MCF 10A (cell line): ENCODE measurements around the gene INF2. TPM values are rescaled to one million over a fixed set of nuclear protein-coding genes. Genes with fewer than 3 reads are reported as not detected.

ENCODE experiments used
- BruUV-seq: library from RNA; stranded (reverse); fragments of 400-500 nt; replicated peaks from 2 replicates; lab custom pipeline; 2021; lab: Mats Ljungman, UMichigan
- CTCF ChIA-PET: fragments of 300-600 bp; sonication (Branson Sonifier 250); formaldehyde crosslinking; extraction: SDS; loops from one replicate; lab custom pipeline; 2021; ENCODE audit warnings: antibody characterized with exemption, inconsistent platforms; lab: Yijun Ruan, JAX
- POLR2A ChIA-PET: fragments of 300-600, 350-650 bp; sonication (Branson Sonifier 250); formaldehyde crosslinking; extraction: SDS; loops from one replicate; lab custom pipeline; 2020; ENCODE audit warnings: antibody characterized with exemption, inconsistent platforms; lab: Yijun Ruan, JAX
- DNase-seq: peaks from one replicate; pipeline ENCODE4 v3.0.0-alpha.2; 2018; ENCODE audit not compliant: unreplicated experiment
- H3K27ac Mint-ChIP-seq: one replicate; pipeline ENCODE4 v1.8.0; 2022; ENCODE audit warnings: mild to moderate bottlenecking, low read depth, mixed read lengths; ENCODE audit not compliant: unreplicated experiment
- H3K27me3 Mint-ChIP-seq: one replicate; pipeline ENCODE4 v1.8.0; 2022; ENCODE audit warnings: mixed read lengths; ENCODE audit not compliant: insufficient read depth, unreplicated experiment
- H3K36me3 Mint-ChIP-seq: one replicate; pipeline ENCODE4 v1.8.0; 2022; ENCODE audit warnings: mild to moderate bottlenecking, moderate library complexity, mixed read lengths; ENCODE audit not compliant: insufficient read depth, unreplicated experiment
- H3K4me1 Mint-ChIP-seq: one replicate; pipeline ENCODE4 v1.8.0; 2022; ENCODE audit warnings: mixed read lengths; ENCODE audit not compliant: insufficient read depth, unreplicated experiment
- H3K4me3 Mint-ChIP-seq: one replicate; pipeline ENCODE4 v1.8.0; 2022; ENCODE audit warnings: mild to moderate bottlenecking, moderate library complexity, mixed read lengths; ENCODE audit not compliant: unreplicated experiment
- H3K9me3 Mint-ChIP-seq: one replicate; pipeline ENCODE4 v1.8.0; 2022; ENCODE audit warnings: mixed read lengths; ENCODE audit not compliant: unreplicated experiment
- intact Hi-C: fragments of 100-400 bp; cut with micrococcal nuclease; formaldehyde crosslinking; loops from 2 replicates; pipeline ENCODE4 v1.14.1; 2022
- total RNA-seq: library from RNA; stranded (reverse); gene quantifications from 2 replicates; pipeline ENCODE4 v1.2.3, GENCODE V29; 2022
- TF ChIP-seq, protein P1 (sequence below): fragments of 200-600 bp; IDR thresholded peaks from one replicate; pipeline ENCODE4 v1.8.0; 2022; ENCODE audit warnings: antibody characterized with exemption, mild to moderate bottlenecking; ENCODE audit not compliant: unreplicated experiment

The INF2 gene
- total RNA-seq, 1 experiment from 2014 or later, result 102 TPM

DNA sequence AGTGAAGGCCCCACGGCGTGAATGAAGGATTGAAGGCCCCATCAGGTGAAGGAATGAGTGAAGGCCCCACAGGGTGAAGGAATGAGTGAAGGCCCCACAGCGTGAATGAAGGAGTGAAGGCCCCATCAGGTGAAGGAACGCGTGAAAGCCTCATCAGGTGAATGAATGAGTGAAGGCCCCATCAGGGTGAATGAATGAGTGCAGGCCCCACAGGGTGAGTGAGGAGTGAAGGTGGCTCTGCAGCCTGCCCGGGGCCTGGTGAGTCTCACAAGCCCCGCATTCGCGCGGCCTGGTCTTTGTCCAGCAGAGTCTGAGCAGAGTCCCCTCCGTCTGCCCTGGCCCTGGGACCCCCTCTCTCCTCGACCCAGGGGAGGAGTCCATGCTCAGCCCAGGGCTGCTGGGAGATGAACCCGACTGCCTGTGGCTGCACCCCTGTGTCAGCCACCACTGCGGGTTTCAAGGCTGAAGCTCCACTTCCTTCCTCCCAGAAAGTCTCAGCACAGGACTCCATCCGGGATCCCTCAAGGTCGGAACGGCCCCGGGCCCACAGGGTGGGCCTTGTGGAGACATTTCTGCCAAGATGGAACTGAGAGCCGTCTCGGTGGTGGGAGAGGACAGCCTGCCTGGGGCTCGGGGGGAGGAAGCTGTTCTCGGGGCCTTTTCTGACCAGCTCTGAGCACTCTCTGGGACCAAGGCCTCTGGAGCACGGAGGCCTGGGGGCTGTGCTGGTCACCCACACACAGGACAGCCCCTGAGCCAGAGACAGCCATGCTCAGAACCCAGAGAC lies 47.5 kb upstream of the INF2 start:
- Mint-ChIP-seq H3K9me3 (no peaks in the 10 kb centered on the region), H3K4me1 (no peaks in the 10 kb centered on the region), H3K27ac (no peak overlapping the region), H3K36me3 (no peaks in the 10 kb centered on the region), H3K4me3 (no peak overlapping the region), H3K27me3 (peaks cover 21% of the 10 kb centered on the region)
- ChIA-PET CTCF (interaction anchor here (0.7 kb wide), 1 partner anchor 238 kb away, joined by 6 read pairs; no protein-coding TSS in a partner anchor), POLR2A (no interaction called here)
- TF ChIP-seq, protein P1, sequence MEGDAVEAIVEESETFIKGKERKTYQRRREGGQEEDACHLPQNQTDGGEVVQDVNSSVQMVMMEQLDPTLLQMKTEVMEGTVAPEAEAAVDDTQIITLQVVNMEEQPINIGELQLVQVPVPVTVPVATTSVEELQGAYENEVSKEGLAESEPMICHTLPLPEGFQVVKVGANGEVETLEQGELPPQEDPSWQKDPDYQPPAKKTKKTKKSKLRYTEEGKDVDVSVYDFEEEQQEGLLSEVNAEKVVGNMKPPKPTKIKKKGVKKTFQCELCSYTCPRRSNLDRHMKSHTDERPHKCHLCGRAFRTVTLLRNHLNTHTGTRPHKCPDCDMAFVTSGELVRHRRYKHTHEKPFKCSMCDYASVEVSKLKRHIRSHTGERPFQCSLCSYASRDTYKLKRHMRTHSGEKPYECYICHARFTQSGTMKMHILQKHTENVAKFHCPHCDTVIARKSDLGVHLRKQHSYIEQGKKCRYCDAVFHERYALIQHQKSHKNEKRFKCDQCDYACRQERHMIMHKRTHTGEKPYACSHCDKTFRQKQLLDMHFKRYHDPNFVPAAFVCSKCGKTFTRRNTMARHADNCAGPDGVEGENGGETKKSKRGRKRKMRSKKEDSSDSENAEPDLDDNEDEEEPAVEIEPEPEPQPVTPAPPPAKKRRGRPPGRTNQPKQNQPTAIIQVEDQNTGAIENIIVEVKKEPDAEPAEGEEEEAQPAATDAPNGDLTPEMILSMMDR, result no peak
- no TSS peak for BruUV-seq
- no peak for DNase-seq
- intact Hi-C loops, result no loop called here

DNA sequence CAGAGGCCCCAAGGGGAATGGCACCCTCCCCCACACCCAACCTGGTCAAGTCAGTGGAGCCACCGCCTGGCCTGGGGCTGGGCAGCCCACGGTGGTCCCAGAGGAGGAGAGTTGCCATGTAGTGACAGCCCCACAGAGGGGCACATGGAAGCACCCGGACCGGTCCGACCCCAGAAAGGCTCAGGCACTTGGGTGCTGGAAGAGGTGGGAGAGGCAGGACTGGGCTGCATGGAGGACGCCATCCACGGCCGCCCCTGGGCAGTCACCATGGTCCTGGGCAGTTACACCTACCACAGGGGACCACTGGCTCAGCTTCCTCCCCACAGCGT lies 46.9 kb upstream of the INF2 start:
- no peak for DNase-seq
- Mint-ChIP-seq H3K4me1 (no peaks in the 10 kb centered on the region), H3K4me3 (no peak overlapping the region), H3K36me3 (no peaks in the 10 kb centered on the region), H3K27me3 (peaks cover 15% of the 10 kb centered on the region), H3K27ac (no peak overlapping the region), H3K9me3 (no peaks in the 10 kb centered on the region)
- CTCF ChIA-PET, result interaction anchor here (0.7 kb wide), 1 partner anchor 325 kb away, joined by 3 read pairs; no protein-coding TSS in a partner anchor
- POLR2A ChIA-PET, result no interaction called here
- no TSS peak for BruUV-seq
- intact Hi-C loops, result no loop called here
- TF ChIP-seq, protein P1, result no peak

DNA sequence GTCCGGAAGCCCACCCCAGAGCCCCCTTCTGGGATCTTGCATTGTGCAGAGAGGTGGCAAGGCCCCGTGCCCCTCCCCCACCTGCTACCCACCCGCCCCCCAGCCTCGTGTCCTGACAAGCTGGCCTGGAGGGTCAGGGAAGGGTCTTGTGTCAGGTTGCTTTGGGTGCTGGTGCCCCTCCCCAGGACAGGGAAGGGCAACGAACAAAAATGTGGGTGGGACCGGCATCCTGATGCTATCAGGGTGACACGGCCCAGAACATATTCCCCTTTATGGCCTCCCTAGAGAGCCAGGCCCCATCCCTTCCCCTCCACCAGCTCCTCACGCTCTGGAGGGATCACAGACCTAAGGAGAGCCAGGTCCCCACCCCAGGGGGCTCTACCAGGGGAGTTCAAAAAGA lies 46.1 kb upstream of the INF2 start:
- no peaks in the 10 kb centered on the region for H3K36me3 Mint-ChIP-seq
- no peaks in the 10 kb centered on the region for H3K4me1 Mint-ChIP-seq
- no peak overlapping the region for H3K4me3 Mint-ChIP-seq
- TF ChIP-seq, protein P1, result no peak
- POLR2A ChIA-PET, result no interaction called here
- no TSS peak for BruUV-seq
- CTCF ChIA-PET, result interaction anchor here (0.7 kb wide), 1 partner anchor 324 kb away, joined by 3 read pairs; no protein-coding TSS in a partner anchor
- H3K27me3 Mint-ChIP-seq, result peaks cover 7% of the 10 kb centered on the region
- H3K9me3 Mint-ChIP-seq, result no peaks in the 10 kb centered on the region
- no peak for DNase-seq
- no peak overlapping the region for H3K27ac Mint-ChIP-seq
- intact Hi-C loops, result no loop called here

DNA sequence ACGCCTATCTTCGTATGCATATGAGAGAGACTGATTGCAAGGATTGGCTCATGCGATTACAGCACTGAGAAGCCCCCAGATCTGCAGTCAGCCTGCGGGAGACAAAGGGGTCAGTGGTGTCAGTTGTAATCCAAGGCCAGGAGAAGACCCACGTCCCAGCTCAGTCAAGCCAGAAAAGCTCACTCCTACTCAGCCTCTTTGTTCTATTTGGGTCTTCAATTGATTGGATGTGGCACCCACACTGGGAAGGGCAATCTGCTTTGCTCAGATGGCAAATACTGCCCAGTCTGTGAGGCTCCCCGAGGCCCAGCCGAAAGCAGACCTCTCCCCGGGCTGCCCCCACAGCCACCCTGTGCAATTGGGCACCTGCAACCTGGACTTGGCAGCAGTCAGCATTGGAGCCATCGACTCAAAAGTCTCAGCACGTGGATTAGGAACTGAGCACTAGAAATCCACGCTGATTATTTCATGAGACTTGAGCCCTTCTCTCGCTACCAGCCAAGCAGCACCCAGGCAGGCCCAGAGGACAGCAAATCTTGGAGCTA lies 45.3 kb upstream of the INF2 start:
- ChIA-PET CTCF (no interaction called here), POLR2A (no interaction called here)
- no peaks in the 10 kb centered on the region for H3K36me3 Mint-ChIP-seq
- no peak overlapping the region for H3K27ac Mint-ChIP-seq
- BruUV-seq, result no TSS peak
- intact Hi-C loops, result no loop called here
- TF ChIP-seq, protein P1, result no peak
- H3K9me3 Mint-ChIP-seq, result no peaks in the 10 kb centered on the region
- no peak for DNase-seq
- H3K4me3 Mint-ChIP-seq, result no peak overlapping the region
- no peaks in the 10 kb centered on the region for H3K27me3 Mint-ChIP-seq
- no peaks in the 10 kb centered on the region for H3K4me1 Mint-ChIP-seq
